PC-9 (cell line): Measurements from ENCODE around the gene OR4D1. TPM values are rescaled to one million over a fixed set of nuclear protein-coding genes. Genes with fewer than 3 reads are reported as not detected.

ENCODE experiments used
- BruUV-seq: library from RNA; stranded (reverse); fragments of 400-500 nt; replicated peaks from 2 replicates; lab custom pipeline; 2021; lab: Mats Ljungman, UMichigan
- CTCF ChIA-PET: fragments of 300-600 bp; sonication (Branson Sonifier 250); formaldehyde crosslinking; loops from one replicate; lab custom pipeline; 2022; ENCODE audit warnings: antibody characterized with exemption; lab: Charles Lee
- POLR2A ChIA-PET: fragments of 300-600 bp; sonication (Branson Sonifier 250); formaldehyde crosslinking; loops from one replicate; lab custom pipeline; 2022; ENCODE audit warnings: antibody characterized with exemption; ENCODE audit not compliant: unreplicated experiment; lab: Charles Lee
- DNase-seq, 2 experiments: peaks; one replicate each; pipeline versions ENCODE4 v3.0.0 to v3.0.0-alpha.2; 2015 to 2022; ENCODE audit warnings: mixed read lengths in 1 of 2
- H2AFZ ChIP-seq: fragments of 200-600 bp; sonication (generic); 2 replicates; pipeline ENCODE4 v1.8.1; 2017; ENCODE audit warnings: antibody characterized with exemption
- H3F3A ChIP-seq: fragments of 200-600 bp; sonication (generic); 2 replicates; pipeline ENCODE4 v1.8.1; 2017; ENCODE audit warnings: antibody characterized with exemption, mild to moderate bottlenecking, low read depth; ENCODE audit not compliant: insufficient read depth
- H3K27ac ChIP-seq: fragments of 200-600 bp; sonication (generic); 2 replicates; pipeline ENCODE4 v1.6.1; 2016; ENCODE audit warnings: mixed run types
- H3K27me3 ChIP-seq: fragments of 200-600 bp; sonication (generic); 2 replicates; pipeline ENCODE4 v1.6.1; 2016; ENCODE audit warnings: low read depth, mixed run types; ENCODE audit not compliant: insufficient read depth
- H3K36me3 ChIP-seq: fragments of 200-600 bp; sonication (generic); 2 replicates; pipeline ENCODE4 v1.6.1; 2016; ENCODE audit warnings: low read depth, mixed run types
- H3K4me1 ChIP-seq: fragments of 200-600 bp; sonication (generic); replicated peaks from 2 replicates; pipeline ENCODE4 v1.6.1; 2016; ENCODE audit warnings: mixed run types; ENCODE audit not compliant: insufficient read depth
- H3K4me2 ChIP-seq: fragments of 200-600 bp; sonication (generic); 2 replicates; pipeline ENCODE4 v1.6.1; 2017; ENCODE audit warnings: mixed run types
- H3K4me3 ChIP-seq: fragments of 200-600 bp; sonication (generic); 2 replicates; pipeline ENCODE4 v1.6.1; 2016; ENCODE audit warnings: mixed run types
- H3K79me2 ChIP-seq: fragments of 200-600 bp; sonication (generic); 2 replicates; pipeline ENCODE4 v1.6.1; 2017; ENCODE audit warnings: low read depth, mixed run types
- H3K9me2 ChIP-seq: fragments of 200-600 bp; sonication (generic); 2 replicates; pipeline ENCODE4 v1.8.1; 2017; ENCODE audit warnings: mild to moderate bottlenecking; ENCODE audit not compliant: insufficient read depth
- H3K9me3 ChIP-seq: fragments of 200-600 bp; sonication (generic); 2 replicates; pipeline ENCODE4 v1.8.1; 2016; ENCODE audit warnings: low read depth; ENCODE audit not compliant: insufficient read depth
- H4K20me1 ChIP-seq: fragments of 200-600 bp; sonication (generic); 2 replicates; pipeline ENCODE4 v1.8.1; 2017; ENCODE audit not compliant: insufficient read depth
- CTCF ChIP-seq: fragments of 200-600 bp; sonication (generic); conservative IDR thresholded peaks from 2 replicates; pipeline ENCODE4 v1.6.1; 2017; ENCODE audit warnings: mixed run types, antibody characterized with exemption, mild to moderate bottlenecking, moderate library complexity
- EZH2 ChIP-seq: fragments of 200-600 bp; sonication (generic); IDR thresholded peaks from 2 replicates; pipeline ENCODE4 v1.8.0; 2017; ENCODE audit warnings: antibody characterized with exemption, low read depth
- intact Hi-C: fragments of 100-400 bp; cut with micrococcal nuclease; formaldehyde crosslinking; loops from one replicate; pipeline ENCODE4 v1.10.0; 2022; ENCODE audit not compliant: unreplicated experiment
- total RNA-seq: library from RNA; stranded (reverse); gene quantifications from 2 replicates; pipeline ENCODE4 v1.2.3, GENCODE V29; 2021

Gene OR4D1
- total RNA-seq, 1 experiment from 2014 or later, result not detected

GRCh38 chr17:58153671-58154070 is 5.5 kb downstream of the OR4D1 start:
- ChIA-PET CTCF (no interaction called here), POLR2A (no interaction called here)
- no peak for DNase-seq
- BruUV-seq, result no TSS peak
- H3K4me3 ChIP-seq, result no peak overlapping the region
- H3K27me3 ChIP-seq, result peaks cover 87% of the 10 kb centered on the region
- no peak overlapping the region for H3K27ac ChIP-seq
- no peaks in the 10 kb centered on the region for H3K9me3 ChIP-seq
- H3K9me2 ChIP-seq, result no peaks in the 10 kb centered on the region
- no peak overlapping the region for H2AFZ ChIP-seq
- intact Hi-C loops, result no loop called here
- no peak for TF ChIP-seq EZH2
- no peak for TF ChIP-seq CTCF
- no peak overlapping the region for H3K4me2 ChIP-seq
- no peaks in the 10 kb centered on the region for H3K36me3 ChIP-seq
- H3K4me1 ChIP-seq, result no peaks in the 10 kb centered on the region
- no peaks in the 10 kb centered on the region for H3K79me2 ChIP-seq
- H4K20me1 ChIP-seq, result no peaks in the 10 kb centered on the region
- no peaks in the 10 kb centered on the region for H3F3A ChIP-seq

GRCh38 chr17:58156839-58157803 is 8.9 kb downstream of the OR4D1 start:
- POLR2A ChIA-PET, result no interaction called here
- DNase-seq, result no peak
- no peak overlapping the region for H2AFZ ChIP-seq

GRCh38 chr17:58158181-58158580 is 10.0 kb downstream of the OR4D1 start:
- Histone ChIP-seq H3K4me3 (no peak overlapping the region), H3K27ac (no peak overlapping the region), H3K4me2 (no peak overlapping the region), H3K9me2 (no peaks in the 10 kb centered on the region), H2AFZ (no peak overlapping the region), H3K4me1 (no peaks in the 10 kb centered on the region), H3K9me3 (no peaks in the 10 kb centered on the region), H3K79me2 (no peaks in the 10 kb centered on the region), H3F3A (no peaks in the 10 kb centered on the region), H4K20me1 (no peaks in the 10 kb centered on the region), H3K36me3 (no peaks in the 10 kb centered on the region), H3K27me3 (peaks cover 91% of the 10 kb centered on the region)
- ChIA-PET POLR2A (no interaction called here), CTCF (no interaction called here)
- DNase-seq, result no peak
- intact Hi-C loops, result no loop called here
- no TSS peak for BruUV-seq
- no peak for TF ChIP-seq EZH2
- TF ChIP-seq CTCF, result no peak

More at GRCh38 chr17:58156839-58157803, 8.9 kb downstream of the OR4D1 start:
- no peak overlapping the region for H3K4me3 ChIP-seq
- CTCF ChIA-PET, result no interaction called here
- H3K4me2 ChIP-seq, result no peak overlapping the region
- no peaks in the 10 kb centered on the region for H3K9me2 ChIP-seq
- peaks cover 91% of the 10 kb centered on the region for H3K27me3 ChIP-seq
- H3F3A ChIP-seq, result no peaks in the 10 kb centered on the region
- no peak overlapping the region for H3K27ac ChIP-seq
- H3K36me3 ChIP-seq, result no peaks in the 10 kb centered on the region
- BruUV-seq, result no TSS peak
- no peaks in the 10 kb centered on the region for H3K4me1 ChIP-seq
- H4K20me1 ChIP-seq, result no peaks in the 10 kb centered on the region
- no peaks in the 10 kb centered on the region for H3K79me2 ChIP-seq
- intact Hi-C loops, result no loop called here
- H3K9me3 ChIP-seq, result no peaks in the 10 kb centered on the region
- TF ChIP-seq CTCF, result no peak
- TF ChIP-seq EZH2, result no peak
